Endodermal cell (in vitro differentiated cells): Measurements from ENCODE around the gene RIT2. TPM values are rescaled to one million over a fixed set of nuclear protein-coding genes. Genes with fewer than 3 reads are reported as not detected.

Experiments used
- DNase-seq: peaks from one replicate; pipeline ENCODE4 v3.0.0-alpha.2; 2017
- H3K27ac ChIP-seq: 2 replicates; pipeline ENCODE4 v1.5.1; 2013; ENCODE audit warnings: mild to moderate bottlenecking, low read depth, low read length, moderate library complexity
- H3K27me3 ChIP-seq: 2 replicates; pipeline ENCODE4 v1.6.1; 2013; ENCODE audit warnings: mild to moderate bottlenecking, low read length, moderate library complexity; ENCODE audit not compliant: insufficient read depth, control insufficient read depth, poor library complexity, severe bottlenecking
- H3K36me3 ChIP-seq: 2 replicates; pipeline ENCODE4 v1.7.0; 2013; ENCODE audit warnings: mild to moderate bottlenecking, low read length, moderate library complexity; ENCODE audit not compliant: control insufficient read depth, insufficient read depth
- H3K4me1 ChIP-seq: one replicate; pipeline ENCODE4 v1.7.0; 2013; ENCODE audit warnings: low read length; ENCODE audit not compliant: control insufficient read depth, insufficient read depth
- H3K4me3 ChIP-seq: 2 replicates; pipeline ENCODE4 v1.5.1; 2013; ENCODE audit warnings: mild to moderate bottlenecking, low read length, moderate library complexity
- H3K9ac ChIP-seq: 2 replicates; pipeline ENCODE4 v1.6.1; 2013; ENCODE audit warnings: mild to moderate bottlenecking, low read length, moderate library complexity; ENCODE audit not compliant: poor library complexity, severe bottlenecking; ENCODE audit errors: extremely low read depth
- H3K9me3 ChIP-seq: 2 replicates; pipeline ENCODE4 v1.6.1; 2013; ENCODE audit warnings: mild to moderate bottlenecking, low read length, moderate library complexity; ENCODE audit not compliant: control insufficient read depth
- H3K27ac Mint-ChIP-seq: 2 replicates; pipeline ENCODE4 v1.8.0; 2020; ENCODE audit warnings: mixed read lengths
- H3K27me3 Mint-ChIP-seq: 2 replicates; pipeline ENCODE4 v1.8.0; 2021; ENCODE audit warnings: mild to moderate bottlenecking, mixed read lengths; ENCODE audit not compliant: insufficient read depth
- H3K36me3 Mint-ChIP-seq: 2 replicates; pipeline ENCODE4 v1.8.0; 2020; ENCODE audit warnings: low read depth, mixed read lengths
- H3K4me1 Mint-ChIP-seq: 2 replicates; pipeline ENCODE4 v1.8.0; 2020; ENCODE audit warnings: mixed read lengths
- H3K4me3 Mint-ChIP-seq: 2 replicates; pipeline ENCODE4 v1.8.0; 2020; ENCODE audit warnings: mild to moderate bottlenecking, moderate library complexity, mixed read lengths
- H3K9me3 Mint-ChIP-seq: 2 replicates; pipeline ENCODE4 v1.8.0; 2020; ENCODE audit warnings: mild to moderate bottlenecking, mixed read lengths
- CTCF ChIP-seq: fragments of 200-600 bp; sonication (generic); conservative IDR thresholded peaks from 2 replicates; pipeline ENCODE4 v1.5.0; 2021; ENCODE audit warnings: antibody characterized with exemption, mild to moderate bottlenecking
- WGBS, 2 experiments: methylation state at CpG; one replicate each; pipeline versions ENCODE4 v1.1.5 to v1.1.7; 2013; ENCODE audit warnings: missing lambda C conversion rate in 2 of 2, mixed read lengths in 1 of 2; ENCODE audit not compliant: insufficient coverage in 1 of 2, insufficient read length in 1 of 2; 5-methylcytosine and 5-hydroxymethylcytosine counted together
- total RNA-seq, 2 donors: library from RNA; stranded (reverse); fragmentation: NEBNext Ultra II Directional in 1 of 2; extraction: Animal tissue kit (Norgen Biotek cat#: 25700) in 1 of 2; gene quantifications; 2 replicates in 1 of 2; 3 replicates in 1 of 2; pipeline ENCODE4 v1.2.1, GENCODE V29; 2021

The RIT2 gene
- total RNA-seq, 2 donors from 2014 or later, result 0.81 TPM; not detected in 1

- Mint-ChIP-seq H3K9me3 (peaks cover 5% of the 10 kb centered on the region), H3K27me3 (peaks cover 2% of the 10 kb centered on the region), H3K4me3 (no peak overlapping the region), H3K27ac (no peak overlapping the region), H3K4me1 (peaks cover 8% of the 10 kb centered on the region), H3K36me3 (no peaks in the 10 kb centered on the region)
- Histone ChIP-seq H3K4me1 (peaks cover 4% of the 10 kb centered on the region), H3K4me3 (no peak overlapping the region), H3K9me3 (no peaks in the 10 kb centered on the region), H3K27me3 (no peaks in the 10 kb centered on the region), H3K36me3 (no peaks in the 10 kb centered on the region), H3K9ac (no peak overlapping the region), H3K27ac (no peak overlapping the region)
- DNase-seq, result no peak
- TF ChIP-seq CTCF, result peak; percentile 59
Measured at GRCh38 chr18:42950732-42951131, 164.8 kb downstream of the RIT2 start.

- H3K27ac Mint-ChIP-seq, result no peak overlapping the region
Measured at GRCh38 chr18:42948831-42949230, 166.7 kb downstream of the RIT2 start.

GRCh38 chr18:42941860-42942259, 173.6 kb downstream of the RIT2 start:
- TF ChIP-seq CTCF, result no peak

More at GRCh38 chr18:42948831-42949230, 166.7 kb downstream of the RIT2 start:
- Histone ChIP-seq H3K4me1 (peaks cover 1% of the 10 kb centered on the region), H3K27ac (no peak overlapping the region), H3K36me3 (no peaks in the 10 kb centered on the region), H3K27me3 (no peaks in the 10 kb centered on the region), H3K9me3 (no peaks in the 10 kb centered on the region), H3K9ac (no peak overlapping the region), H3K4me3 (no peak overlapping the region)
- Mint-ChIP-seq H3K27me3 (peaks cover 2% of the 10 kb centered on the region), H3K9me3 (peaks cover 7% of the 10 kb centered on the region), H3K4me3 (no peak overlapping the region), H3K4me1 (peaks cover 5% of the 10 kb centered on the region), H3K36me3 (no peaks in the 10 kb centered on the region)
- WGBS, 2 experiments, result 71 to 75% methylated on average over 1 of the region's 1 CpG
- no peak for TF ChIP-seq CTCF
- DNase-seq, result no peak

More at GRCh38 chr18:42941860-42942259, 173.6 kb downstream of the RIT2 start:
- Mint-ChIP-seq H3K27me3 (no peaks in the 10 kb centered on the region), H3K9me3 (peaks cover 12% of the 10 kb centered on the region), H3K36me3 (no peaks in the 10 kb centered on the region), H3K4me3 (no peak overlapping the region), H3K27ac (no peak overlapping the region), H3K4me1 (peaks cover 40% of the 10 kb centered on the region)
- peaks cover 3% of the 10 kb centered on the region for H3K4me1 ChIP-seq
- no peak overlapping the region for H3K27ac ChIP-seq
- H3K27me3 ChIP-seq, result no peaks in the 10 kb centered on the region
- H3K4me3 ChIP-seq, result no peak overlapping the region
- no peaks in the 10 kb centered on the region for H3K36me3 ChIP-seq
- H3K9ac ChIP-seq, result no peak overlapping the region
- peaks cover 9% of the 10 kb centered on the region for H3K9me3 ChIP-seq
- no peak for DNase-seq
- 85 to 95% methylated on average over 2 of the region's 2 CpGs for WGBS, 2 experiments
